ENCODE data around the gene NCOR1.
"Not testable (repeated sequence)": the region's sequence is repeated elsewhere in the genome, so short reads cannot be mapped to it uniquely, and the experiment has no call there.

The NCOR1 gene

GRCh38 chr17:16215273-16215964, at the start of gene NCOR1:
Gene NCOR1 (minus strand): TSS chr17:16215534. CDS start chr17:16194569, 20,965 bp downstream.
- peak; percentile 95 for DNase-seq (ENCODE audit: low read depth, low spot score)

DNA sequence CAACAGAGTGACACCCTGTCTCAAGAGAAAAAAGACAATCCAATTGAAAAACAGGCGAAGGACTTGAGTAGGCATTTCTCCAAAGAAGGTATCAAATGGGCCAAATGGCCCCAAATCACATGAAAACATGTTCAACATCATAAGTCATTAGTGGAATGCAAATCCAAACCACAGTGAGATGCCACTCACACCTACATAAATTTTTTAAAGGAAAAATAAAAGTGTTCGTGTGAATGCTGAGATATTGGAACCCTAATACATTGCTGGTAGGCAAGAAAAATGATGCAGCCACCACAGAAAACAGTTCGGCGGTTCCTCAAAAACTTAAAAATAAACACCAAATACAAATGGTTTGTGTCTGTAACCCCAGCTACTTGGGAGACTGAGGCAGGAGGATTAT, 46.9 kb upstream of the NCOR1 start:
- DNase-seq (ENCODE audit: low read depth, low spot score), result no peak

DNA sequence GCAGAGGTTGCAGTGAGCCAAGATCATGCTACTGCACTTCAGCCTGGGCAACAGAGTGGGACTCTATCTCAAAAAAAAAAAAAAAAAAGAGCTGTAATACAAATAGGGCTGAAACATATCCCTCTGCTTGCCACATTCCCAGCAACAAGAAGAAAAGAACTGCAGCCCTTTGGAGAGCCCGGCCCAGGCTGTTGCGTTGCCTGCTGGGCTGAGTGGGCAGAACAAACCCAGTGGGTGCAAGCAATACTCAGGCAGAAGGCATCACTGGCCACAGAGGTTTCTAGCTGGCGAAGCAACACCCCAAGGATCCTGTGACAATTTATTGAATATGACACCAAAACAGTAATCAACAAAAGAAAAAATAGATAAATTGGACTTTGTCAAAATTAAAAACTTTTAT, 45.7 kb upstream of the NCOR1 start:
- DNase-seq (ENCODE audit: low read depth, low spot score), result no peak

DNA sequence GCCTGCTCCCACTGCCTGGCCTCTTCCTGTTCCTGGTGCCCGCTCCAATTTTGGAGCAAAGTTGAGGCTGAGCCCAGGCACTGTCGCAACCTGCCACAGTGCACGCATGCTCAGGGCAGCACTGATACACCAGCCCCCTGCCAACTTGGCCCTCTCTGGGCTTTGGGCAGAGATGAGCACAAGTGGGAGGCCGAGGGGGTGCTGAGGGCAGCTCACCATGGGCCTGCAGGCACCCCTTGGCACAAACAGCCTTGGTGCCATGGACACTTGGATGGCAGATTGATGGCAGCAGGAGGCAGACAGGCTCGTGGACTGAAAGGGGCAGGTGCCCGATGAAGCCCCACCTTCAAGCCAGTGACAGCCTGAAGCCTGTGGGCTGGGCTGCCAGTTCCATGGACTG, 44.6 kb upstream of the NCOR1 start:
- DNase-seq (ENCODE audit: low read depth, low spot score), result no peak

DNA sequence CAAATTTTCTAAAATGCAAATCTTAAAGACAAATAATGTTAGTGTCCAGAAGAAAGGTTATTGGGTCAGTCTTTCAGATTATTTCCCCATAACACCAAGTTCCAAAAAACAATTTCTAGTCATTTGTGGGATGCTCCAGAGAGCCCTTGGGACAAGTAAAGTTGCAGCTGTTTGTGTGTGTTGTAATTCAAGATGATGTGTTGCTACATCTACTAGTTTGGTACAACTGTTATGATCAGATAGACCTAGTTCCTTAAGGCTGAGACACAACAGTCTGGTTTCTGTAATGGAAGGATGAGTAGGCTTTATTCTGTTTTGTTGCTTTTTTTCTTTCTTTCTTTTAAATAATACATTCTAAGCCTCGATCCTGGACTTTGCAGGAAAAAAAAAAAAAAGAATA, 43.6 kb upstream of the NCOR1 start:
- no peak for DNase-seq (ENCODE audit: low read depth, low spot score)

- DNase-seq (ENCODE audit: low read depth, low spot score), result peak; percentile 39
These were observed 40.2 kb upstream of the NCOR1 start for GRCh38 chr17:16255481-16255921.

DNA sequence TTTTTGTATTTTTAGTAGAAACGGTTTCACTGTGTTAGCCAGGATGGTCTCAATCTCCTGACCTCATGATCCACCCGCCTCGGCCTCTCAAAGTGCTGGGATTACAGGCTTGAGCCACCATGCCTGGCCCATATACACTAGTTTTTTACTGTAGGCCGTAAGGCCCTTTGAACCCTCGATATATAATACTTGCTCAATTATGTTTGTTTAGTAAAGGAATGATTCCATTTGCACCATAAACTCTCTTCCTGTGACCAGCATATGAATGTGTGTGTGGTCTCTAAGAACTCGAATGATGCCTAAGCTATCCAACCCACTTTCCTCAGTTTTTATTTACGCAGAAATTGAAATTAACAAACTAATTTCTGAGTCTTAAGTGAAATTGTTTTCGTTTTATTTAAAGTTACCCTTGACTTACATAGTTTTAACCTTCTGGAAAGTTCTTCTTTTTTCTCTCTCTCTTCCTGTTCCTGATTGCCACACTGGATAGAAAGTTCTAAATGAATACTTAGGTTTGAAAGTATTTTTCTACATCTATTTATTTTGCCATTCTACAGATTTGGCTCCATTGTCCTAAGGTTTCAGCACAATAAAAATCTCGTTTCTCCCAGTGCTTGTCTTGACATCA, 39.6 kb upstream of the NCOR1 start:
- no peak for DNase-seq (ENCODE audit: low read depth, low spot score)

- DNase-seq (ENCODE audit: low read depth, low spot score), result no peak
These were observed 36.2 kb upstream of the NCOR1 start for GRCh38 chr17:16251556-16251955.

GRCh38 chr17:16251043-16251442, 35.7 kb upstream of the NCOR1 start:
- DNase-seq (ENCODE audit: low read depth, low spot score), result no peak

DNA sequence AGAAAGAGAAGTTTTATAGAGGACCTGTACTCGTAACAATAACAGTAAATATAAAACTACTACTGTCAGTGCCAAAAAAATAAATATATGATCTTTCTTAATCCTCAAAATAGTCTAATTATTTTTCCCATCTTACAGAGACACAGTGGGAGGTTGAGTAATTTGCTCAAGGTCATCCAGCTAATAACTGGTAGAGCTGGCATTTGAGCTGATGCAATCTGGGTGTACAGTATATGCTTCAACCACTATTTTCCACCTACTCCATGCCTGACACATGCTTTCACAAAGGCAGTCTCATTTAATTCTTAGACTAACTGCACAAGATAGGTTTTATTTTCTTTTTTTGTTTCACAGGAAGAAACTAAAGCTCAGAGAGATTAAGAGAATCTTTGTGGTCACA, 35.3 kb upstream of the NCOR1 start:
- no peak for DNase-seq (ENCODE audit: low read depth, low spot score)

DNA sequence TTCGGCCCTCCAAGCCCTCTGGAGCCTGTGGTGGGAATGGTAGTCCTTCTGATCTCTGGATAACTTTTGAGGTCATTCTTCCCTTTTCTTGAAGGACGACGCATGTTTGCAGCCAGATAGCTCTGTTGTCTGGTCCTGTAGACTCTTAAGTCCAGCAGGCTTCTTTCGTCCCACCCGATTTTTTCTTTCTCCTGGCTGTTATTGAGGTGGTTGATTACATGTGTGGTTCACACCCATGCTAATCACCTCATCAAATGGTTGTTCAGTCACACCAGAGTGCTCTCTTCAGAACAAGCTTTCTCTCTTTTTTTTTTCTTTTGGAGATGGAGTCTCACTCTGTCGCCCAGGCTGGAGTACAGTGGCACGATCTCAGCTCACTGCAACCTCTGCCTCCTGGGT, 32.3 kb upstream of the NCOR1 start:
- DNase-seq (ENCODE audit: low read depth, low spot score), result no peak

- DNase-seq (ENCODE audit: low read depth, low spot score), result peak; percentile 6
These were observed 28.6 kb upstream of the NCOR1 start for GRCh38 chr17:16243801-16244567.

DNA sequence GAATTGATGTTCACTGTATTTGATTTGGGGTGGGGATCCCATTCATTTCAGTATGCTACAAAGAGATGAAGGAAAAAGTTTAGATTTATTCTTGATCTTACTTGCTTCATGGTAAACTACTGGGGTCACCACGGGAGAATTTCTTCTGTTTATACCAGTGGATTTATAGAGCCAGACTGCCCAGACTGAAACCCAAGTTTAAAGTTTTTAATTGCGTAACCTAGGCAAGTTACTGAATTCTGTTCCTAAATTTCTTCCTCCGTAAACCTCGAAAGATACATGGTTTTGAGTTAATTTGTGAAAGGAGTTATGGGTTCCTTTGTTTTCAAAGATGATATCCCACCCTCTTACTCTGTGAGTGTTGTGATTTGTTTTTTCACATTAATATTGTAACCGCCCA, 28.1 kb upstream of the NCOR1 start:
- DNase-seq (ENCODE audit: low read depth, low spot score), result no peak

DNA sequence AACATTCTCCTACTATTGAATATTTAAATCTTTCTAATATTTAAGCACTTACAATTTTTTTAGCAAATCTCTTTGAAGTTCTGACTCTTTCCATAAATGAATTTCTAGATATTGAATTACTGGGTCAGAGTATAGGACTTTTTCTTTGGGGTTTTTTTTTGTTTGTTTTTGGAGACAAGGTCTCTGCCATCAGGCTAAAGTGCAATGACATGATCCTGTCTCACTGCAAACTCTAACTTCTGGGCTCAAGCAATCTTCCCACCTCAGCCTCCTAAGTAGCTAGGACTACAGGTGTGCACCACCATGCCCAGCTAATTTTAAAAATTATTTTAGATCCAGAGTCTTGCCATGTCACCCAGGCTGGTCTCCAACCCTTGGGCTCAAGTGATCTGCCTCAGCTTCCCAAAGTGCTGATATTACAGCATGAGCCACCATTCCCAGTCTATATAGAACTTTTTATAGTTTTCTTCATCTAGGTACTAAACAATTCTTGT, 26.6 kb upstream of the NCOR1 start:
- no peak for DNase-seq (ENCODE audit: low read depth, low spot score)

GRCh38 chr17:16239931-16240330, 24.6 kb upstream of the NCOR1 start:
- no peak for DNase-seq (ENCODE audit: low read depth, low spot score)

DNA sequence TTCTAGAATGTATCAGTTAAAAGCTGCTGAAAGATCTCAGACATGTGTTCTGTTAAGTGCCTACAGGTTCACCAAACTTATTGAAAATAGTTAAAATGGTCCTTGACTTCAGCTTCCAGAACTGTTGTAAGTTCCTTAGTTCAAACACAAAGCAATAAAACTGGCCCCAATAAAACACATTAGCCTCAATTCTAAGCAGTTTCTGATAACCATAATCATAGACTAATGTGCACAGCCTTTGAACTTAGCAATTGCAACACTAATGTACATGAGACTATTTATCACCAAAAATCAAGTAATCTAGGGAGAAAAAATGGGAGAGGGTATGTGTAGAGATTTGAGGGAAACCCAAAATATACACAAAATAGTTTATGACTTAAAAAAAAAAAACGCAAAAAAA, 17.1 kb upstream of the NCOR1 start:
- no peak for DNase-seq (ENCODE audit: low read depth, low spot score)

- DNase-seq (ENCODE audit: low read depth, low spot score), result not testable (repeated sequence)
These were observed 14.7 kb upstream of the NCOR1 start for GRCh38 chr17:16229912-16230561.

DNA sequence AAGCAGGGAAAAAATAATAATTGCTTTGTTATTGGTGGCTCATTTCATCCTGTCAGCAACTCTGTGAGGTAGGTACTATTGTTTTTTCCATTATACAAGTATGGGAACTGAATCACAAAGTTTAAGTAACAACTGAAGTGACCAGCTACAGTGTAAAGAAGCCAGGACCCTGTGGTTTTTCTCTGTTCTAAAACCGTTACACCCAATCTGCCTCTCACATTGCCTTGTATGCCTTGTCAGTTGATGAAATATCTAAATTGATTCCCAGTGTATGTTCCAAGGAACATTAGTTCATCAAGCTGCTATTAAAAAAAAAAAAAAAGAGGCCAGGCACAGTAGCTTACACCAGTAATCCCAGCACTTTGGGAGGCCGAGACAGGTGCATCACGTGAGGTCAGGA, 7.1 kb upstream of the NCOR1 start:
- no peak for DNase-seq (ENCODE audit: low read depth, low spot score)

- peak; percentile 93 for DNase-seq (ENCODE audit: low read depth, low spot score)
These were observed 1.8 kb upstream of the NCOR1 start, which contains the start of gene PIGL for GRCh38 chr17:16217002-16217635. Gene PIGL (plus strand): TSS chr17:16217210. CDS start chr17:16217227, 17 bp downstream.

DNA sequence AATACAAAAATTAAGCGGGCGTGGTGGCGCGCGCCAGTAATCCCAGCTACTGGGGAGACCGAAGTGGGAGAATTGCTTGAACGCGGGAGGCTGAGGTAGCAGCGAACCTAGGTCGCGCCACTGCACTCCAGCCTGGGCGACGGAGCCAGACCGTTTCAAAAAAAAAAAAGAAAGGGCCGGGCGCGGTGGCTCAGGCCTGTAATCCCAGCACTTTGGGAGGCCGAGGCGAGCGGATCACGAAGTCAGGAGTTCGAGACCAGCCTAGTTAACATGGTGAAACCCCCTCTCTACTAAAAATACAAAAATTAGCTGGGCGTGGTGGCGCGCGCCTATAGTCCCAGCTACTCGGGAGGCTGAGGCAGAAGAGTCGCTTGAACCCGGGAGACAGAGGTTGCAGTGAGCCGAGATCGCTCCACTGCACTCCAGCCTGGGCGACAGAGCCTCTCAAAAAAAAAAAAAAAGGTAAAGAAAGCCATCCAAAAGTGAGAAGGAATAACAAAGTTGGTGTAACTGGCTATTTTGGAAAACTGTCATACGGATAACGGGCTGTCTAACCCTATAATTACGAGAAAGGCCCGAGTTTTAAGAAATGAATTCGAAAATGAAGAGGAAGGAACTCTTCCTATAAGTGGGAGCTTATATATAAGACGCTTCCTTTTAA, 1.1 kb upstream of the NCOR1 start:
- DNase-seq (ENCODE audit: low read depth, low spot score), result not testable (repeated sequence)

GRCh38 chr17:16215965-16216316, 607 bp upstream of the NCOR1 start:
- DNase-seq (ENCODE audit: low read depth, low spot score), result no peak
